ENCODE data around the gene KRT72. TPM values are rescaled to one million over a fixed set of nuclear protein-coding genes. Genes with fewer than 3 reads are reported as not detected.
A peak's percentile ranks its signal among the peaks of the same experiment; 100 is the strongest.

KRT72 gene
- polyA plus RNA-seq (2012; ENCODE audit: insufficient read depth, insufficient read length): 1.2 TPM

- no peak for DNase-seq (ENCODE audit: low read depth, low spot score)
- H3K4me3 ChIP-seq (ENCODE audit: low read length): no peak within 1 kb of the TSS
These were observed at the start of gene KRT72 for GRCh38 chr12:52600941-52601481. Gene KRT72, minus strand, starts transcription at chr12:52601463. Its CDS starts 11 bp downstream, at chr12:52601452.

GRCh38 chr12:52650520-52651081 lies 49.3 kb upstream of the KRT72 start:
- no peak for DNase-seq (ENCODE audit: low read depth, low spot score)
- no peak overlapping the region for H3K4me3 ChIP-seq (ENCODE audit: low read length)

- H3K4me3 ChIP-seq (ENCODE audit: low read length): no peak overlapping the region
- DNase-seq (ENCODE audit: low read depth, low spot score): no peak
These were observed 47.8 kb upstream of the KRT72 start for GRCh38 chr12:52649066-52649465.

GRCh38 chr12:52648012-52648550 lies 46.8 kb upstream of the KRT72 start:
- no peak overlapping the region for H3K4me3 ChIP-seq (ENCODE audit: low read length)
- no peak for DNase-seq (ENCODE audit: low read depth, low spot score)

GRCh38 chr12:52647601-52648000 lies 46.3 kb upstream of the KRT72 start:
- no peak overlapping the region for H3K4me3 ChIP-seq (ENCODE audit: low read length)
- no peak for DNase-seq (ENCODE audit: low read depth, low spot score)

- no peak overlapping the region for H3K4me3 ChIP-seq (ENCODE audit: low read length)
- DNase-seq (ENCODE audit: low read depth, low spot score): no peak
These were observed 45.4 kb upstream of the KRT72 start for GRCh38 chr12:52646613-52647012.

- no peak for DNase-seq (ENCODE audit: low read depth, low spot score)
- H3K4me3 ChIP-seq (ENCODE audit: low read length): peak overlapping the region; percentile 25
These were observed 44.7 kb upstream of the KRT72 start for GRCh38 chr12:52645982-52646381.

GRCh38 chr12:52645120-52645761 lies 44.0 kb upstream of the KRT72 start:
- peak; percentile 99 for DNase-seq (ENCODE audit: low read depth, low spot score)
- peak overlapping the region; percentile 25 for H3K4me3 ChIP-seq (ENCODE audit: low read length)

- DNase-seq (ENCODE audit: low read depth, low spot score): no peak
- no peak overlapping the region for H3K4me3 ChIP-seq (ENCODE audit: low read length)
These were observed 42.8 kb upstream of the KRT72 start for GRCh38 chr12:52644078-52644415.

- DNase-seq (ENCODE audit: low read depth, low spot score): no peak
- H3K4me3 ChIP-seq (ENCODE audit: low read length): no peak overlapping the region
These were observed 42.2 kb upstream of the KRT72 start for GRCh38 chr12:52643233-52644077.

GRCh38 chr12:52641468-52641867 lies 40.2 kb upstream of the KRT72 start:
- H3K4me3 ChIP-seq (ENCODE audit: low read length): no peak overlapping the region
- no peak for DNase-seq (ENCODE audit: low read depth, low spot score)

GRCh38 chr12:52637299-52637698 lies 36.0 kb upstream of the KRT72 start:
- DNase-seq (ENCODE audit: low read depth, low spot score): no peak
- no peak overlapping the region for H3K4me3 ChIP-seq (ENCODE audit: low read length)

GRCh38 chr12:52636592-52637258 lies 35.5 kb upstream of the KRT72 start:
- no peak overlapping the region for H3K4me3 ChIP-seq (ENCODE audit: low read length)
- DNase-seq (ENCODE audit: low read depth, low spot score): no peak

- peak; percentile 49 for DNase-seq (ENCODE audit: low read depth, low spot score)
- H3K4me3 ChIP-seq (ENCODE audit: low read length): no peak overlapping the region
These were observed 34.9 kb upstream of the KRT72 start for GRCh38 chr12:52636189-52636588.

- H3K4me3 ChIP-seq (ENCODE audit: low read length): no peak overlapping the region
- DNase-seq (ENCODE audit: low read depth, low spot score): no peak
These were observed 33.2 kb upstream of the KRT72 start for GRCh38 chr12:52634266-52635056.

- no peak overlapping the region for H3K4me3 ChIP-seq (ENCODE audit: low read length)
- DNase-seq (ENCODE audit: low read depth, low spot score): peak; percentile 95
These were observed 32.1 kb upstream of the KRT72 start for GRCh38 chr12:52633383-52633782.

GRCh38 chr12:52632656-52633055 lies 31.4 kb upstream of the KRT72 start:
- H3K4me3 ChIP-seq (ENCODE audit: low read length): no peak overlapping the region
- no peak for DNase-seq (ENCODE audit: low read depth, low spot score)

GRCh38 chr12:52631676-52632459 lies 30.6 kb upstream of the KRT72 start:
- DNase-seq (ENCODE audit: low read depth, low spot score): no peak
- H3K4me3 ChIP-seq (ENCODE audit: low read length): no peak overlapping the region

All from Jurkat, Clone E6-1 (cell line).